Neural progenitor cell (in vitro differentiated cells): ENCODE results near the gene MME. TPM values are rescaled to one million over a fixed set of nuclear protein-coding genes. Genes with fewer than 3 reads are reported as not detected.

Source experiments
- DNase-seq: peaks from one replicate; pipeline ENCODE4 v3.0.0-alpha.2; 2016; ENCODE audit warnings: low spot score
- H2AFZ ChIP-seq: fragments of 200-600 bp; sonication (generic); replicated peaks from 2 replicates; pipeline ENCODE4 v1.6.1; 2016; ENCODE audit warnings: antibody characterized with exemption
- H3F3A ChIP-seq: fragments of 200-600 bp; sonication (generic); 2 replicates; pipeline ENCODE4 v1.6.1; 2016; ENCODE audit warnings: antibody characterized with exemption, low read depth
- H3K27ac ChIP-seq: fragments of 200-600 bp; sonication (generic); 2 replicates; pipeline ENCODE4 v1.5.1; 2016; ENCODE audit warnings: mild to moderate bottlenecking
- H3K27me3 ChIP-seq: fragments of 200-600 bp; sonication (generic); 2 replicates; pipeline ENCODE4 v1.6.1; 2016; ENCODE audit warnings: mild to moderate bottlenecking, moderate library complexity
- H3K36me3 ChIP-seq: fragments of 200-600 bp; sonication (generic); 2 replicates; pipeline ENCODE4 v1.5.1; 2016
- H3K4me1 ChIP-seq: fragments of 200-600 bp; sonication (generic); 2 replicates; pipeline ENCODE4 v1.6.1; 2016; ENCODE audit warnings: mixed run types
- H3K4me2 ChIP-seq: fragments of 200-600 bp; sonication (generic); 2 replicates; pipeline ENCODE4 v1.6.1; 2016
- H3K4me3 ChIP-seq: fragments of 200-600 bp; sonication (generic); 2 replicates; pipeline ENCODE4 v1.5.1; 2016
- H3K79me2 ChIP-seq: fragments of 200-600 bp; sonication (generic); 2 replicates; pipeline ENCODE4 v1.6.1; 2016; ENCODE audit warnings: low read depth
- H3K9ac ChIP-seq: fragments of 200-600 bp; sonication (generic); 2 replicates; pipeline ENCODE4 v1.6.1; 2016
- H3K9me3 ChIP-seq: fragments of 200-600 bp; sonication (generic); 2 replicates; pipeline ENCODE4 v1.5.1; 2016; ENCODE audit warnings: low read depth
- H4K20me1 ChIP-seq: fragments of 200-600 bp; sonication (generic); 2 replicates; pipeline ENCODE4 v1.6.1; 2016; ENCODE audit warnings: low read depth
- H3K27ac Mint-ChIP-seq: 3 replicates; pipeline ENCODE4 v1.8.0; 2021; ENCODE audit warnings: mixed read lengths
- H3K27me3 Mint-ChIP-seq: 2 replicates; pipeline ENCODE4 v1.8.0; 2022; ENCODE audit warnings: low read depth, mild to moderate bottlenecking, inconsistent platforms, moderate library complexity, mixed read lengths; ENCODE audit not compliant: insufficient read depth
- H3K36me3 Mint-ChIP-seq: 3 replicates; pipeline ENCODE4 v1.8.0; 2021; ENCODE audit warnings: mixed read lengths
- H3K4me1 Mint-ChIP-seq: 3 replicates; pipeline ENCODE4 v1.8.0; 2021; ENCODE audit warnings: mixed read lengths
- H3K4me3 Mint-ChIP-seq: 3 replicates; pipeline ENCODE4 v1.8.0; 2021; ENCODE audit warnings: mild to moderate bottlenecking, moderate library complexity, mixed read lengths
- H3K9me3 Mint-ChIP-seq: 3 replicates; pipeline ENCODE4 v1.8.0; 2020; ENCODE audit warnings: mixed read lengths
- EZH2 ChIP-seq: fragments of 200-600 bp; sonication (generic); IDR thresholded peaks from 2 replicates; pipeline ENCODE4 v1.6.1; 2017; ENCODE audit warnings: antibody characterized with exemption, mild to moderate bottlenecking, moderate library complexity
- EZH2phosphoT487 ChIP-seq: fragments of 200-600 bp; sonication (generic); IDR thresholded peaks from 2 replicates; pipeline ENCODE4 v1.6.1; 2017; ENCODE audit warnings: antibody characterized with exemption
- total RNA-seq: library from RNA; depleted of rRNA; stranded (reverse); fragments of >200 nt; gene quantifications from 2 replicates; pipeline ENCODE4 v1.2.3, GENCODE V29; 2015; ENCODE audit warnings: low replicate concordance
- TF ChIP-seq, protein P1 (sequence below): fragments of 200-600 bp; sonication (generic); IDR thresholded peaks from 2 replicates; pipeline ENCODE4 v1.5.1; 2017; ENCODE audit warnings: antibody characterized with exemption, mild to moderate bottlenecking

The MME gene
- total RNA-seq, 1 donor from 2014 or later: 5.0 TPM

DNA sequence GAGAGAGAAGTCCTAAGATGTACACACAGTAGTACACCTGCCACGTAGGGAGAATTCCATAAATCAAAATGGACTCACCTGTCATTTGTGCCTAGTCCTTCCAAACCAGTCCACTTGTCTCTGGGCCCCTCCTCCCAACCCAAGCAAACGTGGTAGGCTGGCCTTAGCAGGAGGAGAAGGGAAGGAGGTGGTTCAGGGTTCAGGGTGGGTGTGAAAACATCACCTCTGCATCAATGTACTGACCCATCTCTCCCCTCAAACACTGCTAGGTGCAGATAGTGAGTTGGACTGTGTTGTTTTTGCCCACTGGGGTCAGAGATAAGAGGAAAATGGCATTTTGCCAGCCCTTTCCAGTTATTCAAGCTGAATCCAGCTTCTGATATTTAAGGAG, 99.3 kb downstream of the MME start:
- TF ChIP-seq, protein P1, sequence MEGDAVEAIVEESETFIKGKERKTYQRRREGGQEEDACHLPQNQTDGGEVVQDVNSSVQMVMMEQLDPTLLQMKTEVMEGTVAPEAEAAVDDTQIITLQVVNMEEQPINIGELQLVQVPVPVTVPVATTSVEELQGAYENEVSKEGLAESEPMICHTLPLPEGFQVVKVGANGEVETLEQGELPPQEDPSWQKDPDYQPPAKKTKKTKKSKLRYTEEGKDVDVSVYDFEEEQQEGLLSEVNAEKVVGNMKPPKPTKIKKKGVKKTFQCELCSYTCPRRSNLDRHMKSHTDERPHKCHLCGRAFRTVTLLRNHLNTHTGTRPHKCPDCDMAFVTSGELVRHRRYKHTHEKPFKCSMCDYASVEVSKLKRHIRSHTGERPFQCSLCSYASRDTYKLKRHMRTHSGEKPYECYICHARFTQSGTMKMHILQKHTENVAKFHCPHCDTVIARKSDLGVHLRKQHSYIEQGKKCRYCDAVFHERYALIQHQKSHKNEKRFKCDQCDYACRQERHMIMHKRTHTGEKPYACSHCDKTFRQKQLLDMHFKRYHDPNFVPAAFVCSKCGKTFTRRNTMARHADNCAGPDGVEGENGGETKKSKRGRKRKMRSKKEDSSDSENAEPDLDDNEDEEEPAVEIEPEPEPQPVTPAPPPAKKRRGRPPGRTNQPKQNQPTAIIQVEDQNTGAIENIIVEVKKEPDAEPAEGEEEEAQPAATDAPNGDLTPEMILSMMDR: no peak
- TF ChIP-seq EZH2phosphoT487: no peak
- no peak for TF ChIP-seq EZH2
- H3K36me3 ChIP-seq: no peaks in the 10 kb centered on the region
- no peaks in the 10 kb centered on the region for H3K27me3 ChIP-seq
- no peaks in the 10 kb centered on the region for H3K4me1 ChIP-seq
- H3K4me1 Mint-ChIP-seq: no peaks in the 10 kb centered on the region
- H3K9me3 Mint-ChIP-seq: no peaks in the 10 kb centered on the region
- H3K4me2 ChIP-seq: no peak overlapping the region
- H3K27ac Mint-ChIP-seq: no peak overlapping the region
- no peak overlapping the region for H2AFZ ChIP-seq
- DNase-seq: no peak
- H4K20me1 ChIP-seq: no peaks in the 10 kb centered on the region
- no peaks in the 10 kb centered on the region for H3F3A ChIP-seq
- H3K27ac ChIP-seq: no peak overlapping the region
- no peak overlapping the region for H3K4me3 ChIP-seq
- peaks cover 2% of the 10 kb centered on the region for H3K27me3 Mint-ChIP-seq
- H3K9ac ChIP-seq: no peak overlapping the region
- no peaks in the 10 kb centered on the region for H3K79me2 ChIP-seq
- no peaks in the 10 kb centered on the region for H3K36me3 Mint-ChIP-seq
- no peaks in the 10 kb centered on the region for H3K9me3 ChIP-seq
- H3K4me3 Mint-ChIP-seq: no peak overlapping the region

DNA sequence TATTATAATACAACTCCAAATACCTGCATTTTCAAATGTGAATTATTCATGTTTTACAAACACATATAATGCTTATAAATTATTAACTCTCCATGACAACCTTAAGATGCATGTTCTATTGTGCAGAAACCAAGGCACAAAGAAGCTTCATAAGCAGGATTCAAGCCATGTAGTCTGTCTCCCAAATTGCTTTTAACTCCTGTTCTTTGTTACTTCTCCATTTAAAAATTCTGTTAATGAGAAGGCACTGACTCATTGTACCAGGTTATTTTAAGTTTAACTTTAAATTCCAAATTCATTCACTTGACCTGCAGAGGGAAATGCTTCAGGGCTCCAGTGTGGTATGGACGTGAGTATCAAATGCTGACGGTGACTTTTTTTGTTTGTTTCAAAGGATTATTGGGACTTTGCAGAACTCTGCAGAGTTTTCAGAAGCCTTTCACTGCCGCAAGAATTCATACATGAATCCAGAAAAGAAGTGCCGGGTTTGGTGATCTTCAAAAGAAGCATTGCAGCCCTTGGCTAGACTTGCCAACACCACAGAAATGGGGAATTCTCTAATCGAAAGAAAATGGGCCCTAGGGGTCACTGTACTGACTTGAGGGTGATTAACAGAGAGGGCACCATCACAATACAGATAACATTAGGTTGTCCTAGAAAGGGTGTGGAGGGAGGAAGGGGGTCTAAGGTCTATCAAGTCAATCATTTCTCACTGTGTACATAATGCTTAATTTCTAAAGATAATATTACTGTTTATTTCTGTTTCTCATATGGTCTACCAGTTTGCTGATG, 100.0 kb downstream of the MME start:
- no peak overlapping the region for H3K27ac Mint-ChIP-seq
- no peak overlapping the region for H3K4me3 Mint-ChIP-seq
- TF ChIP-seq EZH2 (no peak), EZH2phosphoT487 (no peak)
- TF ChIP-seq, protein P1: peak; percentile 15

DNA sequence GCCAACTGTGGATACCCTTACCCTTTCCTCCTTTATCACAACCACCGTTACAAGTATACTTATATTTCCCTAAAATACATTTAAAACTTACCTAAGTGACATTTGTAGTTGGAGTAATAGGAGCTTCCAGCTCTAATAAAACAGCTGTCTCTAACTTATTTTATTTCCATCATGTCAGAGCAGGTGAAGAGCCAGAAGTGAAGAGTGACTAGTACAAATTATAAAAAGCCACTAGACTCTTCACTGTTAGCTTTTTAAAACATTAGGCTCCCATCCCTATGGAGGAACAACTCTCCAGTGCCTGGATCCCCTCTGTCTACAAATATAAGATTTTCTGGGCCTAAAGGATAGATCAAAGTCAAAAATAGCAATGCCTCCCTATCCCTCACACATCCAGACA, 102.3 kb downstream of the MME start:
- H3K4me1 Mint-ChIP-seq: no peaks in the 10 kb centered on the region
- no peak overlapping the region for H3K4me2 ChIP-seq
- no peak overlapping the region for H3K4me3 ChIP-seq
- no peak overlapping the region for H3K4me3 Mint-ChIP-seq
- no peak overlapping the region for H2AFZ ChIP-seq
- DNase-seq: no peak
- no peaks in the 10 kb centered on the region for H3K9me3 ChIP-seq
- no peaks in the 10 kb centered on the region for H3K36me3 ChIP-seq
- H3K4me1 ChIP-seq: no peaks in the 10 kb centered on the region
- peaks cover 2% of the 10 kb centered on the region for H3K27me3 Mint-ChIP-seq
- no peaks in the 10 kb centered on the region for H3K27me3 ChIP-seq
- H3K27ac Mint-ChIP-seq: no peak overlapping the region
- H4K20me1 ChIP-seq: no peaks in the 10 kb centered on the region
- no peaks in the 10 kb centered on the region for H3K36me3 Mint-ChIP-seq
- no peaks in the 10 kb centered on the region for H3F3A ChIP-seq
- no peaks in the 10 kb centered on the region for H3K79me2 ChIP-seq
- H3K9me3 Mint-ChIP-seq: no peaks in the 10 kb centered on the region
- H3K27ac ChIP-seq: no peak overlapping the region
- no peak for TF ChIP-seq EZH2phosphoT487
- TF ChIP-seq EZH2: no peak
- TF ChIP-seq, protein P1: no peak
- H3K9ac ChIP-seq: no peak overlapping the region

More for the DNA sequence above, 100.0 kb downstream of the MME start:
- peak overlapping the region; percentile 67 for H2AFZ ChIP-seq
- Mint-ChIP-seq H3K9me3 (no peaks in the 10 kb centered on the region), H3K27me3 (peaks cover 2% of the 10 kb centered on the region), H3K4me1 (no peaks in the 10 kb centered on the region), H3K36me3 (no peaks in the 10 kb centered on the region)
- H3K27me3 ChIP-seq: no peaks in the 10 kb centered on the region
- no peak for DNase-seq
- H3K27ac ChIP-seq: no peak overlapping the region
- H3K36me3 ChIP-seq: no peaks in the 10 kb centered on the region
- H3K4me1 ChIP-seq: no peaks in the 10 kb centered on the region
- H3K9me3 ChIP-seq: no peaks in the 10 kb centered on the region
- no peaks in the 10 kb centered on the region for H3K79me2 ChIP-seq
- H4K20me1 ChIP-seq: no peaks in the 10 kb centered on the region
- no peaks in the 10 kb centered on the region for H3F3A ChIP-seq
- no peak overlapping the region for H3K4me3 ChIP-seq
- no peak overlapping the region for H3K9ac ChIP-seq
- no peak overlapping the region for H3K4me2 ChIP-seq
